ENCODE measurements around the gene FNDC3B. TPM values are rescaled to one million over a fixed set of nuclear protein-coding genes. Genes with fewer than 3 reads are reported as not detected.

The FNDC3B gene
- total and polyA plus RNA-seq, 2 of the 8 experiments (the other 6 are each of a cell fraction or from before 2014, with no cell fraction given), result 14.1 to 44.4 TPM

DNA sequence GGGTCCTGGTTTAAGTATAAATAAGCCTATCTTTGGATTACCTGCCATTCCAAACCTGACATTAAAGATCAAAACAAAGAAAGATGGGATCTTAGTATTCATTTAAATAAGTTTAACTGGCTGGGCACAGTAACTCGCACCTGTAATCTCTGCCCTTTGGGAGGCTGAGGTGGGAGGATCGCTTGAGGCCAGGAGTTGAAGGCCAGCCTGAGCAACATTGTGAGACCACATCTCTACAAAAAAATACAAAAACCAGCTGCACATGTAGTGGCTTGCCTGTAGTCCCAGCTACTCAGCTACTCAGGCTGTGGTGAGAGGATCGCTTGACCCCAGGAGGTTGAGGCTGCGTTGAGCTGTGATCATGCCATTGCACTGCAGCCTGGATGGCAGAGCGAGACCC, 176.9 kb downstream of the FNDC3B start (continued):
- TF ChIP-seq, protein P1, sequence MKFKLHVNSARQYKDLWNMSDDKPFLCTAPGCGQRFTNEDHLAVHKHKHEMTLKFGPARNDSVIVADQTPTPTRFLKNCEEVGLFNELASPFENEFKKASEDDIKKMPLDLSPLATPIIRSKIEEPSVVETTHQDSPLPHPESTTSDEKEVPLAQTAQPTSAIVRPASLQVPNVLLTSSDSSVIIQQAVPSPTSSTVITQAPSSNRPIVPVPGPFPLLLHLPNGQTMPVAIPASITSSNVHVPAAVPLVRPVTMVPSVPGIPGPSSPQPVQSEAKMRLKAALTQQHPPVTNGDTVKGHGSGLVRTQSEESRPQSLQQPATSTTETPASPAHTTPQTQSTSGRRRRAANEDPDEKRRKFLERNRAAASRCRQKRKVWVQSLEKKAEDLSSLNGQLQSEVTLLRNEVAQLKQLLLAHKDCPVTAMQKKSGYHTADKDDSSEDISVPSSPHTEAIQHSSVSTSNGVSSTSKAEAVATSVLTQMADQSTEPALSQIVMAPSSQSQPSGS (IDR thresholded peaks at IDR 0.05; ENCODE audit: low read length), result no peak
- TF ChIP-seq GTF2F1 (IDR thresholded peaks at IDR 0.05; ENCODE audit: borderline replicate concordance, low read depth, low read length), result no peak
- no peak for TF ChIP-seq TEAD4 (IDR thresholded peaks at IDR 0.05; ENCODE audit: low read depth, low read length)
- no peak for TF ChIP-seq RBBP5 (IDR thresholded peaks at IDR 0.05; ENCODE audit: borderline replicate concordance, low read depth, low read length)
- no peak for TF ChIP-seq SIN3A (conservative IDR thresholded peaks at IDR 0.05 in 1 of 2, IDR thresholded peaks at IDR 0.05 in 1 of 2; ENCODE audit: low read depth in 1 of 2, low read length in 2 of 2)
- TF ChIP-seq, protein P2, sequence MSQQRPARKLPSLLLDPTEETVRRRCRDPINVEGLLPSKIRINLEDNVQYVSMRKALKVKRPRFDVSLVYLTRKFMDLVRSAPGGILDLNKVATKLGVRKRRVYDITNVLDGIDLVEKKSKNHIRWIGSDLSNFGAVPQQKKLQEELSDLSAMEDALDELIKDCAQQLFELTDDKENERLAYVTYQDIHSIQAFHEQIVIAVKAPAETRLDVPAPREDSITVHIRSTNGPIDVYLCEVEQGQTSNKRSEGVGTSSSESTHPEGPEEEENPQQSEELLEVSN (IDR thresholded peaks at IDR 0.05), result no peak
